Neutrophil (primary cell): ENCODE data around the gene MXD1.

Experiments used
- H3K27ac ChIP-seq: fragments of 200-600 bp; sonication (generic); 2 replicates; pipeline ENCODE4 v1.5.1; 2016; ENCODE audit warnings: mild to moderate bottlenecking, moderate library complexity
- H3K27me3 ChIP-seq: fragments of 200-600 bp; sonication (generic); 2 replicates; pipeline ENCODE4 v1.6.0; 2016; ENCODE audit warnings: mild to moderate bottlenecking
- H3K36me3 ChIP-seq: fragments of 200-600 bp; sonication (generic); 2 replicates; pipeline ENCODE4 v1.5.1; 2017
- H3K4me1 ChIP-seq, 2 experiments: fragments of 200-600 bp in 1 of 2; sonication (generic) in 1 of 2; 1 replicate in 1 of 2; 2 replicates in 1 of 2; pipeline versions ENCODE4 v1.5.1 to v1.6.1; 2013 to 2016; ENCODE audit warnings: low read depth in 1 of 2, low read length in 1 of 2, mild to moderate bottlenecking in 1 of 2, moderate library complexity in 1 of 2; ENCODE audit not compliant: control insufficient read depth in 1 of 2, insufficient read depth in 1 of 2
- H3K4me3 ChIP-seq, 2 experiments: fragments of 200-600 bp in 1 of 2; sonication (generic) in 1 of 2; 1 replicate in 1 of 2; 2 replicates in 1 of 2; pipeline ENCODE4 v1.5.1; 2013 to 2016; ENCODE audit warnings: low read depth in 1 of 2, low read length in 1 of 2, mild to moderate bottlenecking in 1 of 2, moderate library complexity in 1 of 2
- H3K9me3 ChIP-seq: fragments of 200-600 bp; sonication (generic); 2 replicates; pipeline ENCODE4 v1.5.1; 2016
- CTCF ChIP-seq: fragments of 200-600 bp; sonication (generic); IDR thresholded peaks from 2 replicates; pipeline ENCODE4 v1.5.1; 2016; ENCODE audit warnings: antibody characterized with exemption

Gene MXD1

GRCh38 chr2:69975853-69976462 is 61.0 kb downstream of the MXD1 start:
- H3K27me3 ChIP-seq: no peaks in the 10 kb centered on the region
- no peaks in the 10 kb centered on the region for H3K9me3 ChIP-seq
- TF ChIP-seq CTCF: peak; percentile 51
- peaks cover 81 to 87% of the 10 kb centered on the region in 2 experiments for H3K4me1 ChIP-seq
- peak overlapping the region; percentile 33 for H3K4me3 ChIP-seq
- no peaks in the 10 kb centered on the region for H3K36me3 ChIP-seq
- H3K27ac ChIP-seq: peak overlapping the region; percentile 100

- Histone ChIP-seq H3K27me3 (no peaks in the 10 kb centered on the region), H3K4me3 (peak overlapping the region; percentile 25 to 31), H3K36me3 (no peaks in the 10 kb centered on the region), H3K27ac (peak overlapping the region; percentile 100), H3K9me3 (no peaks in the 10 kb centered on the region), H3K4me1 (peaks cover 87 to 99% of the 10 kb centered on the region in 2 experiments)
- TF ChIP-seq CTCF: peak; percentile 84
Measured at GRCh38 chr2:69977186-69977585, 62.3 kb downstream of the MXD1 start.

- TF ChIP-seq CTCF: no peak
- Histone ChIP-seq H3K27ac (peak overlapping the region; percentile 100), H3K36me3 (no peaks in the 10 kb centered on the region), H3K9me3 (no peaks in the 10 kb centered on the region), H3K4me3 (peak overlapping the region; percentile 25 to 31), H3K27me3 (no peaks in the 10 kb centered on the region), H3K4me1 (peaks cover 89 to 100% of the 10 kb centered on the region in 2 experiments)
Measured at GRCh38 chr2:69977906-69978482, 63.1 kb downstream of the MXD1 start.

GRCh38 chr2:69979902-69980807 is 65.2 kb downstream of the MXD1 start:
- Histone ChIP-seq H3K27ac (peak overlapping the region; percentile 100), H3K4me1 (peaks cover 89 to 100% of the 10 kb centered on the region in 2 experiments), H3K36me3 (no peaks in the 10 kb centered on the region), H3K27me3 (no peaks in the 10 kb centered on the region), H3K4me3 (no peak overlapping the region), H3K9me3 (no peaks in the 10 kb centered on the region)
- no peak for TF ChIP-seq CTCF

- peaks cover 87 to 99% of the 10 kb centered on the region in 2 experiments for H3K4me1 ChIP-seq
- peak overlapping the region; percentile 18 to 19 for H3K4me3 ChIP-seq
- H3K9me3 ChIP-seq: no peaks in the 10 kb centered on the region
- H3K27me3 ChIP-seq: no peaks in the 10 kb centered on the region
- TF ChIP-seq CTCF: no peak
- H3K27ac ChIP-seq: peak overlapping the region; percentile 100
- H3K36me3 ChIP-seq: no peaks in the 10 kb centered on the region
Measured at GRCh38 chr2:69983392-69983966, 68.6 kb downstream of the MXD1 start.
